A673 (cell line): Measurements from ENCODE around the gene GPR137.

Source experiments
- CTCF ChIP-seq: fragments of 300-800, 200-600 bp; sonication (generic); conservative IDR thresholded peaks from 2 replicates; pipeline ENCODE4 v1.5.1; 2017; ENCODE audit warnings: low read depth, mild to moderate bottlenecking, antibody characterized with exemption, low read length, moderate library complexity, mixed read lengths
- EZH2 ChIP-seq: fragments of 200-600 bp; sonication (generic); IDR thresholded peaks from 2 replicates; pipeline ENCODE4 v1.6.1; 2017; ENCODE audit warnings: borderline replicate concordance, low read depth, mild to moderate bottlenecking, mixed read lengths, antibody characterized with exemption, low read length; ENCODE audit not compliant: poor library complexity, severe bottlenecking

- TF ChIP-seq EZH2 (no peak), CTCF (no peak)
Observed at GRCh38 chr11:64292460-64293254, 7.0 kb downstream of the GPR137 start.
